ENCODE measurements around the gene PSMD7. TPM values are rescaled to one million over a fixed set of nuclear protein-coding genes. Genes with fewer than 3 reads are reported as not detected.

Gene PSMD7
- total RNA-seq, 2 experiments from 2014 or later = 103 to 119 TPM

DNA sequence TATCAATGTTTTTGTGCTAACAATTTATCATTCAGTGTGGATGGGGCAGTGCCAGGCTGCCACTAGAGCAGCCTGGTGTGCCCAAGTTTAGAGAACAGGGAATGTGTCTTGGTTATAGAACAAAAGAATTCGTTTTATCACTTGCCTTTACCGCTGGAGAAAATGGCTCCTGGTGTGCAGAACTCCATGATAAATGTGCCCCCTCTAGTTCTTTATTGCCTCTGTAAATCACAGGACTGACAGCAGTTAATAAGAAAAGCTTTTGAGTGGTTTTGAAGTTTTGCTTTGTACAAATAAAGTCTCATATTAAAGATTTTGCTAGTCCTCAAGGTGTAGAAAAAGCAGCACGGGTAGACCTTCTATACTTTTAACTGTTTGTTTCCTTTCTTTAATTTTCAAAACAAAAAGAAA is 28.2 kb upstream of the PSMD7 start:
- Mint-ChIP-seq H3K27ac (no peak overlapping the region), H3K9me3 (no peaks in the 10 kb centered on the region), H3K36me3 (ENCODE audit: low read depth) (no peaks in the 10 kb centered on the region), H3K27me3 (peaks cover 2% of the 10 kb centered on the region), H3K4me1 (ENCODE audit: low read depth) (no peaks in the 10 kb centered on the region), H3K4me3 (no peak overlapping the region)
- ATAC-seq (no peak), DNase-seq (no peak)
- CTCF ChIA-PET = no interaction called here
- POLR2A ChIA-PET = no interaction called here
- intact Hi-C loops (cut with micrococcal nuclease) = no loop called here
- TF ChIP-seq, protein P1, sequence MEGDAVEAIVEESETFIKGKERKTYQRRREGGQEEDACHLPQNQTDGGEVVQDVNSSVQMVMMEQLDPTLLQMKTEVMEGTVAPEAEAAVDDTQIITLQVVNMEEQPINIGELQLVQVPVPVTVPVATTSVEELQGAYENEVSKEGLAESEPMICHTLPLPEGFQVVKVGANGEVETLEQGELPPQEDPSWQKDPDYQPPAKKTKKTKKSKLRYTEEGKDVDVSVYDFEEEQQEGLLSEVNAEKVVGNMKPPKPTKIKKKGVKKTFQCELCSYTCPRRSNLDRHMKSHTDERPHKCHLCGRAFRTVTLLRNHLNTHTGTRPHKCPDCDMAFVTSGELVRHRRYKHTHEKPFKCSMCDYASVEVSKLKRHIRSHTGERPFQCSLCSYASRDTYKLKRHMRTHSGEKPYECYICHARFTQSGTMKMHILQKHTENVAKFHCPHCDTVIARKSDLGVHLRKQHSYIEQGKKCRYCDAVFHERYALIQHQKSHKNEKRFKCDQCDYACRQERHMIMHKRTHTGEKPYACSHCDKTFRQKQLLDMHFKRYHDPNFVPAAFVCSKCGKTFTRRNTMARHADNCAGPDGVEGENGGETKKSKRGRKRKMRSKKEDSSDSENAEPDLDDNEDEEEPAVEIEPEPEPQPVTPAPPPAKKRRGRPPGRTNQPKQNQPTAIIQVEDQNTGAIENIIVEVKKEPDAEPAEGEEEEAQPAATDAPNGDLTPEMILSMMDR (IDR thresholded peaks at IDR 0.05) = no peak

DNA sequence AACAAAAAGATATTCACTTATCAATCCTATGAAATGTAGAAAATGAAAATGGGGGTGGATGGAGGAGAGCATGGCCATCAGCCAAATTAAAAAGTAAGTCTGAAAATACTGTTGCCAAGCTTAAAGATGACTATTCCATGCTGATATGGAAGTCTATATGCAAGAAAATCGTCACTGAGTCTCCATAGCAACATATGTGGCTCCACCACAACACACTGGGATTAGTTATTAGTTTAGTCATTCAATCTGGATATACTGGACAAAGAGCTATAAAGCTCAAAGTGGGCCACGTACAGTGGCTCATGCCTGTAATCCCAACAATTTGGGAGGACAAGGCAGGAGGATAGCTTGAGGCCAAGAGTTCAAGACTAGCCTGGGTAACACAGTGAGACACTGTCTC is 24.7 kb upstream of the PSMD7 start:
- no peak overlapping the region for H3K27ac Mint-ChIP-seq
- H3K4me1 Mint-ChIP-seq (ENCODE audit: low read depth) = no peaks in the 10 kb centered on the region
- H3K4me3 Mint-ChIP-seq = no peak overlapping the region
- ChIA-PET POLR2A (no interaction called here), CTCF (interaction anchor here (0.9 to 1.4 kb wide), 2 partner anchors 19 to 27 kb away, joined by 3 read pairs; no protein-coding TSS in a partner anchor)
- intact Hi-C loops (cut with micrococcal nuclease) = no loop called here
- peaks cover 7% of the 10 kb centered on the region for H3K27me3 Mint-ChIP-seq
- no peaks in the 10 kb centered on the region for H3K9me3 Mint-ChIP-seq
- TF ChIP-seq, protein P1 (IDR thresholded peaks at IDR 0.05) = no peak
- ATAC-seq = no peak
- no peaks in the 10 kb centered on the region for H3K36me3 Mint-ChIP-seq (ENCODE audit: low read depth)
- no peak for DNase-seq

DNA sequence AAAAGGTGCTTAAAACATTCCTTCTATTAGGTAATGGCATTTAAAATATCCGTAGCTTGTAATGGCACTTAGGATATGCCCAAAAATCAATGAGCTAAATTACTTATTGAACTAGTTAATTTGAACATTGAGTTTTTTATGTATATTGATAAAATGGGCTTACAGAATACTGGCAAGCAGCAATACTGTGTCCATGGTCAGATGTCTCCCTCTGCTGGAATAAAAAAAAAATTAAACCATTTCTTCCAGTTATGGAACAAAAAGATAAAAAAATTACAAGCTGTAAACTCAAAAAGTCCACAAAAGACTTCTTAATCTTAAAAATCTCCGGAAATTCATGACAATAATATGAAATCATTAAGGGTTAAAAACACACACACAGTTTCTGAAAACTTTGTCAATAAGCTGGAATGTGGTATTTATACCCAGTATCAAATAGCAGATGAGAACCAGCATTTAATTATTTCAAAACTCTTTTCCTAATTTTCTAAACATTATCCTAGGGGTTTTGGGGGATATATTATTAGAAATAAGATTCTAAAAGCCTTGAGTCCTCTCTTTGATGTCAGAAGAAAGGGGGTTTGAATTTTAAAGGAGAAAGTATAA is 21.5 kb upstream of the PSMD7 start:
- no peak for ATAC-seq
- intact Hi-C loops (cut with micrococcal nuclease) = no loop called here
- DNase-seq = no peak
- CTCF ChIA-PET = interaction anchor here (0.6 to 2.6 kb wide), 14 partner anchors 16 to 1295 kb away, joined by 3 to 10 read pairs (median 3); no protein-coding TSS in a partner anchor
- no peaks in the 10 kb centered on the region for H3K4me1 Mint-ChIP-seq (ENCODE audit: low read depth)
- POLR2A ChIA-PET = no interaction called here
- TF ChIP-seq, protein P1 (IDR thresholded peaks at IDR 0.05) = peak; percentile 57
- peaks cover 4% of the 10 kb centered on the region for H3K36me3 Mint-ChIP-seq (ENCODE audit: low read depth)
- H3K9me3 Mint-ChIP-seq = peaks cover 5% of the 10 kb centered on the region
- H3K27ac Mint-ChIP-seq = no peak overlapping the region
- H3K27me3 Mint-ChIP-seq = peaks cover 9% of the 10 kb centered on the region
- H3K4me3 Mint-ChIP-seq = no peak overlapping the region

DNA sequence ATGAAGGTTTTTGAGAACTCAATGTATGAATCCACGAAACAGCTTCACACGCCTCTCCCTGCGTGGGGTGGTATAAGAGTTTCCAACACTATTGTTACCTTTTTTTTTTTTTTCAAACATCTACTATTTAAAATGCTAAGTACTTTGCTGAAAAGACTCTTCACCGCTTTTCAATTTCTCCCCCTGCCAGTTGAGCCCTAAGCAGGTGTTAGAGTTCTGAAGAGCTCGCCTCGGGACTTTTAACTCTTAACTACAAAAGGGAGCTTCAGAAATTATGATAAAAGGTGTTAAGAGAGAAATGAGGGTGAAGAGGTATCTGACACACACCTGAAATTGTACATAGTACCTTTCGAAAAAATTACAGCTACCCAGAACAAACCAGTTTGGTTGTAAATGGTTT is 20.9 kb upstream of the PSMD7 start:
- peaks cover 5% of the 10 kb centered on the region for H3K9me3 Mint-ChIP-seq
- peaks cover 9% of the 10 kb centered on the region for H3K27me3 Mint-ChIP-seq
- H3K27ac Mint-ChIP-seq = no peak overlapping the region
- H3K4me3 Mint-ChIP-seq = no peak overlapping the region
- TF ChIP-seq, protein P1 (IDR thresholded peaks at IDR 0.05) = no peak
- DNase-seq (no peak), ATAC-seq (no peak)
- intact Hi-C loops (cut with micrococcal nuclease) = no loop called here
- ChIA-PET POLR2A (interaction anchor here (0.6 to 1.2 kb wide), 2 partner anchors 20 to 391 kb away, joined by 3 to 5 read pairs; partner anchors contain the start of genes PSMD7 and RFWD3), CTCF (interaction anchor here (0.6 to 2.6 kb wide), 12 partner anchors 15 to 1296 kb away, joined by 3 to 10 read pairs (median 3); no protein-coding TSS in a partner anchor)
- peaks cover 4% of the 10 kb centered on the region for H3K36me3 Mint-ChIP-seq (ENCODE audit: low read depth)
- H3K4me1 Mint-ChIP-seq (ENCODE audit: low read depth) = no peaks in the 10 kb centered on the region

DNA sequence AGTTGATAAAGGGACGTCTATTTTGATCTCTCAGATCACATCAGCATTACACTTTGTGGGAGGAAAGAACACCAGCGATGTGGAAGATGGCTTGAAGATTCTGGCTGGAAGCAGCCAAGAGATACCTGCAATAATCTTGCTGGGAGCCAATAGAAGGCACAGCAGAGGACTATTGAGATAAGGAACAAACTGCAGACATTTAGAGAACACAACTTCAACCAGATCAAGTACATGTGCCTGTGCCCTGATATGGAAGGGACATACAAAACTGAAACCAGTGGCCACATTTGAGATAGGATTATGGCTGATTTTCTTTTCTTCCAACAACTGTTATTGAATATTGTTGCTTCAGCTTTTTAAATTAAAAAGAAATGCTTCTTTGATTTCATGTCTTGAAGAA is 18.6 kb upstream of the PSMD7 start:
- TF ChIP-seq, protein P1 (IDR thresholded peaks at IDR 0.05) = no peak
- no peak overlapping the region for H3K4me3 Mint-ChIP-seq
- POLR2A ChIA-PET = no interaction called here
- H3K36me3 Mint-ChIP-seq (ENCODE audit: low read depth) = peaks cover 4% of the 10 kb centered on the region
- H3K4me1 Mint-ChIP-seq (ENCODE audit: low read depth) = no peaks in the 10 kb centered on the region
- intact Hi-C loops (cut with micrococcal nuclease) = no loop called here
- CTCF ChIA-PET = no interaction called here
- no peak overlapping the region for H3K27ac Mint-ChIP-seq
- ATAC-seq (no peak), DNase-seq (no peak)
- H3K27me3 Mint-ChIP-seq = peaks cover 9% of the 10 kb centered on the region
- peaks cover 5% of the 10 kb centered on the region for H3K9me3 Mint-ChIP-seq
